Left ventricle myocardium inferior (tissue), 1 donor: ENCODE measurements around the gene EXOC2. TPM values are rescaled to one million over a fixed set of nuclear protein-coding genes. Genes with fewer than 3 reads are reported as not detected.
"Not testable (repeated sequence)": the region's sequence is repeated elsewhere in the genome, so short reads cannot be mapped to it uniquely, and the experiment has no call there.

Source experiments
- DNase-seq: peaks from one replicate; pipeline ENCODE4 v3.0.0-alpha.2; 2020
- H3K27ac ChIP-seq: fragments of 200-600 bp; replicated peaks from 2 replicates; pipeline ENCODE4 v1.8.0; 2021
- H3K27me3 ChIP-seq: fragments of 200-600 bp; 2 replicates; pipeline ENCODE4 v1.8.0; 2021; ENCODE audit warnings: low read depth
- H3K36me3 ChIP-seq: fragments of 200-600 bp; 2 replicates; pipeline ENCODE4 v1.8.0; 2021
- H3K4me1 ChIP-seq: fragments of 200-600 bp; 2 replicates; pipeline ENCODE4 v1.8.0; 2021
- H3K4me3 ChIP-seq: fragments of 200-600 bp; 2 replicates; pipeline ENCODE4 v1.8.0; 2021; ENCODE audit warnings: mild to moderate bottlenecking, moderate library complexity
- H3K9me3 ChIP-seq: fragments of 200-600 bp; replicated peaks from 2 replicates; pipeline ENCODE4 v1.8.0; 2021
- CTCF ChIP-seq: fragments of 200-600 bp; IDR thresholded peaks from 2 replicates; pipeline ENCODE4 v1.8.0; 2021; ENCODE audit warnings: antibody characterized with exemption, mild to moderate bottlenecking, borderline replicate concordance
- intact Hi-C: fragments of 100-400 bp; cut with micrococcal nuclease; formaldehyde crosslinking; loops from one replicate; pipeline ENCODE4 v1.11.0; 2022
- total RNA-seq: library from RNA; stranded (reverse); fragmentation: NEBNext Ultra II Directional; extraction: Animal tissue kit (Norgen Biotek cat#: 25700); gene quantifications from one replicate; pipeline ENCODE4 v1.2.1, GENCODE V29; 2021
- donor health status: DM: no; HTN: yes; CAD: no; lungs with severe emphysema.

The EXOC2 gene
- total RNA-seq, 1 donor from 2014 or later: 15.6 TPM

GRCh38 chr6:606829-607379 lies 86.0 kb downstream of the EXOC2 start:
- Histone ChIP-seq H3K27me3 (no peaks in the 10 kb centered on the region), H3K27ac (no peak overlapping the region), H3K4me3 (no peak overlapping the region), H3K9me3 (no peaks in the 10 kb centered on the region), H3K36me3 (peaks cover 35% of the 10 kb centered on the region), H3K4me1 (peaks cover 6% of the 10 kb centered on the region)
- TF ChIP-seq CTCF: no peak
- intact Hi-C loops: no loop called here
- DNase-seq: no peak

GRCh38 chr6:605895-606294 lies 87.0 kb downstream of the EXOC2 start:
- H3K4me3 ChIP-seq, H3K27ac ChIP-seq, H3K9me3 ChIP-seq, DNase-seq, H3K4me1 ChIP-seq, intact Hi-C loops, H3K27me3 ChIP-seq: not testable (repeated sequence)
- peaks cover 35% of the 10 kb centered on the region for H3K36me3 ChIP-seq

GRCh38 chr6:604579-604978 lies 88.4 kb downstream of the EXOC2 start:
- TF ChIP-seq CTCF: no peak
- intact Hi-C loops: no loop called here
- DNase-seq: no peak

GRCh38 chr6:603265-603664 lies 89.7 kb downstream of the EXOC2 start:
- Histone ChIP-seq H3K9me3 (no peaks in the 10 kb centered on the region), H3K27me3 (no peaks in the 10 kb centered on the region), H3K36me3 (peaks cover 25% of the 10 kb centered on the region), H3K4me3 (no peak overlapping the region), H3K27ac (no peak overlapping the region), H3K4me1 (no peaks in the 10 kb centered on the region)
- intact Hi-C loops: no loop called here
- no peak for TF ChIP-seq CTCF
- DNase-seq: no peak

More at GRCh38 chr6:604579-604978, 88.4 kb downstream of the EXOC2 start:
- no peak overlapping the region for H3K27ac ChIP-seq
- no peaks in the 10 kb centered on the region for H3K9me3 ChIP-seq
- H3K36me3 ChIP-seq: peaks cover 31% of the 10 kb centered on the region
- no peaks in the 10 kb centered on the region for H3K27me3 ChIP-seq
- H3K4me1 ChIP-seq: no peaks in the 10 kb centered on the region
- no peak overlapping the region for H3K4me3 ChIP-seq

GRCh38 chr6:599576-600448 lies 93.1 kb downstream of the EXOC2 start:
- H3K27ac ChIP-seq: no peak overlapping the region
- H3K27me3 ChIP-seq: no peaks in the 10 kb centered on the region
- intact Hi-C loops: no loop called here
- TF ChIP-seq CTCF: no peak
- H3K9me3 ChIP-seq: no peaks in the 10 kb centered on the region
- H3K4me3 ChIP-seq: no peak overlapping the region
- H3K36me3 ChIP-seq: peaks cover 35% of the 10 kb centered on the region
- no peak for DNase-seq
- H3K4me1 ChIP-seq: no peaks in the 10 kb centered on the region

GRCh38 chr6:593907-594212 lies 99.1 kb downstream of the EXOC2 start:
- Histone ChIP-seq H3K27me3 (no peaks in the 10 kb centered on the region), H3K4me3 (no peak overlapping the region), H3K4me1 (peaks cover 4% of the 10 kb centered on the region), H3K9me3 (no peaks in the 10 kb centered on the region), H3K27ac (no peak overlapping the region), H3K36me3 (peaks cover 42% of the 10 kb centered on the region)
- no peak for TF ChIP-seq CTCF
- intact Hi-C loops: loop anchor here (5.0 kb wide), 1 partner anchor 128 kb away; no protein-coding TSS in a partner anchor
- DNase-seq: no peak
